Glomerular endothelial cell (primary cell): Measurements from ENCODE around the gene TAF3. TPM values are rescaled to one million over a fixed set of nuclear protein-coding genes. Genes with fewer than 3 reads are reported as not detected.

Experiments used
- DNase-seq: peaks from one replicate; pipeline ENCODE4 v3.0.0-alpha.2; 2011; ENCODE audit warnings: low read depth, low spot score; ENCODE audit errors: extremely low read depth
- total RNA-seq: library from RNA; depleted of rRNA; stranded (reverse); fragments of >200 nt; gene quantifications from 2 replicates; pipeline ENCODE4 v1.2.3, GENCODE V29; 2015

Gene TAF3
- total RNA-seq, 1 donor from 2014 or later, result 6.5 TPM

- DNase-seq, result no peak
Measured at GRCh38 chr10:8043569-8044306, 225.4 kb downstream of the TAF3 start.

- no peak for DNase-seq
Measured at GRCh38 chr10:8044331-8044907, 226.1 kb downstream of the TAF3 start.

- no peak for DNase-seq
Measured at GRCh38 chr10:8044908-8045725, 226.8 kb downstream of the TAF3 start.

GRCh38 chr10:8045726-8046494 lies 227.6 kb downstream of the TAF3 start:
- DNase-seq, result no peak

GRCh38 chr10:8047452-8048280 lies 229.4 kb downstream of the TAF3 start:
- no peak for DNase-seq

GRCh38 chr10:8048281-8049008 lies 230.1 kb downstream of the TAF3 start:
- DNase-seq, result no peak

GRCh38 chr10:8049045-8049864 lies 230.9 kb downstream of the TAF3 start:
- no peak for DNase-seq

GRCh38 chr10:8049865-8050555 lies 231.7 kb downstream of the TAF3 start:
- no peak for DNase-seq

- no peak for DNase-seq
Measured at GRCh38 chr10:8050556-8051108, 232.3 kb downstream of the TAF3 start.

- DNase-seq, result no peak
Measured at GRCh38 chr10:8051109-8051821, 233.0 kb downstream of the TAF3 start.

GRCh38 chr10:8051851-8052257 lies 233.5 kb downstream of the TAF3 start:
- DNase-seq, result no peak

GRCh38 chr10:8052341-8052955 lies 234.1 kb downstream of the TAF3 start:
- no peak for DNase-seq

- no peak for DNase-seq
Measured at GRCh38 chr10:8052956-8053445, 234.7 kb downstream of the TAF3 start.

- DNase-seq, result no peak
Measured at GRCh38 chr10:8053446-8054243, 235.3 kb downstream of the TAF3 start.

- DNase-seq, result no peak
Measured at GRCh38 chr10:8054244-8054493, 235.9 kb downstream of the TAF3 start.
